ENCODE data around the gene ZNF892. TPM values are rescaled to one million over a fixed set of nuclear protein-coding genes. Genes with fewer than 3 reads are reported as not detected.

ZNF892 gene
- total and polyA plus RNA-seq, 2 of the 13 experiments (the other 11 are each of a cell fraction or from before 2014, with no cell fraction given) = not detected

DNA sequence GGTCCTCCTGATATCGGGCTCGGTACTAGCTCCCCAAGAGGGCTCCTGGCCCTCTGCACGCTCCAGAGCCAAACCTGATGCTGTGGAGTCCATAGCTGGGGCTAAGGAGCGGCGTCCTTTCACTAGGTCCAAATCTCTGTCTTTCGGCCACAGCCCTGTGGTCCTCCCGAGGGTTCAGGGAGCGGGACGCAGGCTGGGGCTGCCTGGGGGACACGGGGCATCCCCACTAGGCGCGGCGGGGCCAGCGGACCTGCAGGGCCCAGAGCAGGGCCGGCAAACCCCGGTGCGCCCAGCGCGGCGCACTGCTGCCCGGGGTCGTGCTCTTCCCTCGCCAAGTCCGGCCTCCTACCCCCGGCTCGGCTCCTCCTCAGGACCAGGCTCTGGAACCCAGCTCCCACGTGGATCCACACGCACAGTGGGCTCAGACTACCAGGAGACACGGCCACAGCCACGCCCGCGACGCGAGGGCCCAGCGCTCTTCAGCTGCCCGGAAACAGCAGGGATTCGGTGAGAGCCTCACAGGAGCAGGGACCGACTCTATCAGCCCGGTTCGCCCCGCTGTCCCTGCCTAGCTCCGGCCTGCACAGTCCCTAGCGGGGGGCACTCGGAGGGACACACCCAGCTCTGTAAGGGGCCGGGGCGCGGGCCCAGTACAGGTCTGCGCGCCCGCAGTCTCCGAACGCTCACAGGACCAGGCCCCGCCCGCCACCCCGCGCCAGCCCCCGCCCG, 48.3 kb upstream of the ZNF892 start (continued):
- TF ChIP-seq, protein P1, sequence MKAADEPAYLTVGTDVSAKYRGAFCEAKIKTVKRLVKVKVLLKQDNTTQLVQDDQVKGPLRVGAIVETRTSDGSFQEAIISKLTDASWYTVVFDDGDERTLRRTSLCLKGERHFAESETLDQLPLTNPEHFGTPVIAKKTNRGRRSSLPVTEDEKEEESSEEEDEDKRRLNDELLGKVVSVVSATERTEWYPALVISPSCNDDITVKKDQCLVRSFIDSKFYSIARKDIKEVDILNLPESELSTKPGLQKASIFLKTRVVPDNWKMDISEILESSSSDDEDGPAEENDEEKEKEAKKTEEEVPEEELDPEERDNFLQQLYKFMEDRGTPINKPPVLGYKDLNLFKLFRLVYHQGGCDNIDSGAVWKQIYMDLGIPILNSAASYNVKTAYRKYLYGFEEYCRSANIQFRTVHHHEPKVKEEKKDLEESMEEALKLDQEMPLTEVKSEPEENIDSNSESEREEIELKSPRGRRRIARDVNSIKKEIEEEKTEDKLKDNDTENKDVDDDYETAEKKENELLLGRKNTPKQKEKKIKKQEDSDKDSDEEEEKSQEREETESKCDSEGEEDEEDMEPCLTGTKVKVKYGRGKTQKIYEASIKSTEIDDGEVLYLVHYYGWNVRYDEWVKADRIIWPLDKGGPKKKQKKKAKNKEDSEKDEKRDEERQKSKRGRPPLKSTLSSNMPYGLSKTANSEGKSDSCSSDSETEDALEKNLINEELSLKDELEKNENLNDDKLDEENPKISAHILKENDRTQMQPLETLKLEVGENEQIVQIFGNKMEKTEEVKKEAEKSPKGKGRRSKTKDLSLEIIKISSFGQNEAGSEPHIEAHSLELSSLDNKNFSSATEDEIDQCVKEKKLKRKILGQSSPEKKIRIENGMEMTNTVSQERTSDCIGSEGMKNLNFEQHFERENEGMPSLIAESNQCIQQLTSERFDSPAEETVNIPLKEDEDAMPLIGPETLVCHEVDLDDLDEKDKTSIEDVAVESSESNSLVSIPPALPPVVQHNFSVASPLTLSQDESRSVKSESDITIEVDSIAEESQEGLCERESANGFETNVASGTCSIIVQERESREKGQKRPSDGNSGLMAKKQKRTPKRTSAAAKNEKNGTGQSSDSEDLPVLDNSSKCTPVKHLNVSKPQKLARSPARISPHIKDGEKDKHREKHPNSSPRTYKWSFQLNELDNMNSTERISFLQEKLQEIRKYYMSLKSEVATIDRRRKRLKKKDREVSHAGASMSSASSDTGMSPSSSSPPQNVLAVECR (CRISPR knock-in tag; IDR thresholded peaks at IDR 0.05; ENCODE audit: borderline replicate concordance) = peak; percentile 65; the same call in 1 of the 2 replicates
- TF ChIP-seq, protein P2, sequence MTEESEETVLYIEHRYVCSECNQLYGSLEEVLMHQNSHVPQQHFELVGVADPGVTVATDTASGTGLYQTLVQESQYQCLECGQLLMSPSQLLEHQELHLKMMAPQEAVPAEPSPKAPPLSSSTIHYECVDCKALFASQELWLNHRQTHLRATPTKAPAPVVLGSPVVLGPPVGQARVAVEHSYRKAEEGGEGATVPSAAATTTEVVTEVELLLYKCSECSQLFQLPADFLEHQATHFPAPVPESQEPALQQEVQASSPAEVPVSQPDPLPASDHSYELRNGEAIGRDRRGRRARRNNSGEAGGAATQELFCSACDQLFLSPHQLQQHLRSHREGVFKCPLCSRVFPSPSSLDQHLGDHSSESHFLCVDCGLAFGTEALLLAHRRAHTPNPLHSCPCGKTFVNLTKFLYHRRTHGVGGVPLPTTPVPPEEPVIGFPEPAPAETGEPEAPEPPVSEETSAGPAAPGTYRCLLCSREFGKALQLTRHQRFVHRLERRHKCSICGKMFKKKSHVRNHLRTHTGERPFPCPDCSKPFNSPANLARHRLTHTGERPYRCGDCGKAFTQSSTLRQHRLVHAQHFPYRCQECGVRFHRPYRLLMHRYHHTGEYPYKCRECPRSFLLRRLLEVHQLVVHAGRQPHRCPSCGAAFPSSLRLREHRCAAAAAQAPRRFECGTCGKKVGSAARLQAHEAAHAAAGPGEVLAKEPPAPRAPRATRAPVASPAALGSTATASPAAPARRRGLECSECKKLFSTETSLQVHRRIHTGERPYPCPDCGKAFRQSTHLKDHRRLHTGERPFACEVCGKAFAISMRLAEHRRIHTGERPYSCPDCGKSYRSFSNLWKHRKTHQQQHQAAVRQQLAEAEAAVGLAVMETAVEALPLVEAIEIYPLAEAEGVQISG (CRISPR knock-in tag; IDR thresholded peaks at IDR 0.05) = no peak
- TF ChIP-seq FOXC1 (CRISPR knock-in tag; IDR thresholded peaks at IDR 0.05; ENCODE audit: borderline replicate concordance) (peak; percentile 32; the same call in 1 of the 2 replicates), MBD4 (IDR thresholded peaks at IDR 0.05; ENCODE audit: borderline replicate concordance, low read length) (no peak), ZNF724P (CRISPR knock-in tag; IDR thresholded peaks at IDR 0.05; ENCODE audit: borderline replicate concordance) (no peak), ZFAT (CRISPR knock-in tag; conservative IDR thresholded peaks at IDR 0.05) (no peak), POLR2AphosphoS2 (IDR thresholded peaks at IDR 0.05; ENCODE audit: low read depth, low read length) (no peak), ZC3H4 (CRISPR knock-in tag; IDR thresholded peaks at IDR 0.05; ENCODE audit: borderline replicate concordance) (no peak), ZNF878 (CRISPR knock-in tag; IDR thresholded peaks at IDR 0.05) (no peak)
- TF ChIP-seq, protein P3, sequence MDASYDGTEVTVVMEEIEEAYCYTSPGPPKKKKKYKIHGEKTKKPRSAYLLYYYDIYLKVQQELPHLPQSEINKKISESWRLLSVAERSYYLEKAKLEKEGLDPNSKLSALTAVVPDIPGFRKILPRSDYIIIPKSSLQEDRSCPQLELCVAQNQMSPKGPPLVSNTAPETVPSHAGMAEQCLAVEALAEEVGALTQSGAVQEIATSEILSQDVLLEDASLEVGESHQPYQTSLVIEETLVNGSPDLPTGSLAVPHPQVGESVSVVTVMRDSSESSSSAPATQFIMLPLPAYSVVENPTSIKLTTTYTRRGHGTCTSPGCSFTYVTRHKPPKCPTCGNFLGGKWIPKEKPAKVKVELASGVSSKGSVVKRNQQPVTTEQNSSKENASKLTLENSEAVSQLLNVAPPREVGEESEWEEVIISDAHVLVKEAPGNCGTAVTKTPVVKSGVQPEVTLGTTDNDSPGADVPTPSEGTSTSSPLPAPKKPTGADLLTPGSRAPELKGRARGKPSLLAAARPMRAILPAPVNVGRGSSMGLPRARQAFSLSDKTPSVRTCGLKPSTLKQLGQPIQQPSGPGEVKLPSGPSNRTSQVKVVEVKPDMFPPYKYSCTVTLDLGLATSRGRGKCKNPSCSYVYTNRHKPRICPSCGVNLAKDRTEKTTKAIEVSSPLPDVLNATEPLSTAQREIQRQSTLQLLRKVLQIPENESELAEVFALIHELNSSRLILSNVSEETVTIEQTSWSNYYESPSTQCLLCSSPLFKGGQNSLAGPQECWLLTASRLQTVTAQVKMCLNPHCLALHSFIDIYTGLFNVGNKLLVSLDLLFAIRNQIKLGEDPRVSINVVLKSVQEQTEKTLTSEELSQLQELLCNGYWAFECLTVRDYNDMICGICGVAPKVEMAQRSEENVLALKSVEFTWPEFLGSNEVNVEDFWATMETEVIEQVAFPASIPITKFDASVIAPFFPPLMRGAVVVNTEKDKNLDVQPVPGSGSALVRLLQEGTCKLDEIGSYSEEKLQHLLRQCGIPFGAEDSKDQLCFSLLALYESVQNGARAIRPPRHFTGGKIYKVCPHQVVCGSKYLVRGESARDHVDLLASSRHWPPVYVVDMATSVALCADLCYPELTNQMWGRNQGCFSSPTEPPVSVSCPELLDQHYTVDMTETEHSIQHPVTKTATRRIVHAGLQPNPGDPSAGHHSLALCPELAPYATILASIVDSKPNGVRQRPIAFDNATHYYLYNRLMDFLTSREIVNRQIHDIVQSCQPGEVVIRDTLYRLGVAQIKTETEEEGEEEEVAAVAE (CRISPR knock-in tag; IDR thresholded peaks at IDR 0.05; ENCODE audit: borderline replicate concordance) = no peak
- TF ChIP-seq, protein P4, sequence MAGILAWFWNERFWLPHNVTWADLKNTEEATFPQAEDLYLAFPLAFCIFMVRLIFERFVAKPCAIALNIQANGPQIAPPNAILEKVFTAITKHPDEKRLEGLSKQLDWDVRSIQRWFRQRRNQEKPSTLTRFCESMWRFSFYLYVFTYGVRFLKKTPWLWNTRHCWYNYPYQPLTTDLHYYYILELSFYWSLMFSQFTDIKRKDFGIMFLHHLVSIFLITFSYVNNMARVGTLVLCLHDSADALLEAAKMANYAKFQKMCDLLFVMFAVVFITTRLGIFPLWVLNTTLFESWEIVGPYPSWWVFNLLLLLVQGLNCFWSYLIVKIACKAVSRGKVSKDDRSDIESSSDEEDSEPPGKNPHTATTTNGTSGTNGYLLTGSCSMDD (CRISPR knock-in tag; IDR thresholded peaks at IDR 0.05) = no peak
- TF ChIP-seq, protein P5, sequence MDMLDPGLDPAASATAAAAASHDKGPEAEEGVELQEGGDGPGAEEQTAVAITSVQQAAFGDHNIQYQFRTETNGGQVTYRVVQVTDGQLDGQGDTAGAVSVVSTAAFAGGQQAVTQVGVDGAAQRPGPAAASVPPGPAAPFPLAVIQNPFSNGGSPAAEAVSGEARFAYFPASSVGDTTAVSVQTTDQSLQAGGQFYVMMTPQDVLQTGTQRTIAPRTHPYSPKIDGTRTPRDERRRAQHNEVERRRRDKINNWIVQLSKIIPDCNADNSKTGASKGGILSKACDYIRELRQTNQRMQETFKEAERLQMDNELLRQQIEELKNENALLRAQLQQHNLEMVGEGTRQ (IDR thresholded peaks at IDR 0.05; ENCODE audit: low read depth, low read length) = no peak
- TF ChIP-seq, protein P5 (CRISPR knock-in tag; IDR thresholded peaks at IDR 0.05; ENCODE audit: borderline replicate concordance) = no peak
